ENCODE data around the gene ZBTB7B.
A peak's percentile ranks its signal among the peaks of the same experiment; 100 is the strongest.

ZBTB7B gene

DNA sequence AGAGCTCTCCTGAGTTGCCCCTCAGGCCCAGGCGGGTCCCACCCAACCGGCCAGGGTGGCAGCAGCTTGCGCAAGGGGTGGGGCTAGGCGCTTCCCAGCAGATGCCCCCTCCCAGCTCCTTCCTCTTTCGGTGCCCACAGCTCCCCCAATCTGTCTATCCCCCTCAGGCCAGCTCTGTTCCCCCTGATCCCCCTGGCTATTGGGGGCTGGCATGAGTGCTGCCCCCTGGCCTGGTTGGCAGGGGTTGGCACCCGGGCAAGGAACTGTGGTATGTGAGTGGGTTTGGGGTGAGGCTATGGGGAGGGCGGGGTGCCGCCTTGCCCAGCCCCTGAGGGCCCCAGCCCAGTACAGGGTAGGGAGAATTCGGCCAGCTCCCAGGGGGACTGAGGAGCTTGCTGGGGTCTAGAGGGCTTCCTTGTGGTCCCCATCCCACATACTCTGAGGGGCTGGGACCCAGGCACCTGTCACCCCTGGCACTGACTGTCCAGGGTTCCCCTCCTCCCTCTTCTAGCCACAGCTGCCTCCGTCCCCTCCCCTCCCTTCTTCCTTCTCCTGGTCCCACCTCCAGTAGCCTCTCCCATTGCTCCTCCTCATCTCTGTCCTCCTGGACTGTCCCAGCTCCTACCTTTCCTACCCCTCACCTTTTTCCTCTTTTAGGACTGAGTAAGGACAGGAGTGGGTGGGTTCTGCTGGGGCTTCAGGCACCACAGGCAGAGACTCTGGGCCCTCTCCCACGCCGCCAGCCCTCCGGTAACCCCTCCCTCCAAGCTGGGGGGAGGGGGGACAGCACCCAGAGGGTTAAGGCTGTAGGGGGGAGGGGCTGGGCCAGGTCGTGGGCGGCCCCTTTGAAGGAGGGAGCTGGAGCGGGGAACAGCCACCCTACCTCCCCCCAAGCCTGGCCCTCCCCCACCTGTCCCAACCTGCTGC lies 5.7 kb downstream of the ZBTB7B start:
- Histone ChIP-seq H3K4me3 (ENCODE audit: low read length) (peak overlapping the region; percentile 17), H3K4me1 (ENCODE audit: control insufficient read depth, low read depth, low read length) (peaks cover 36% of the 10 kb centered on the region), H3K36me3 (ENCODE audit: control insufficient read depth, low read depth, low read length) (no peaks in the 10 kb centered on the region), H3K27ac (ENCODE audit: low read length) (no peak overlapping the region), H3K9ac (ENCODE audit: low read length) (no peak overlapping the region), H3K27me3 (ENCODE audit: control insufficient read depth, insufficient read depth, low read length) (no peaks in the 10 kb centered on the region), H3K9me3 (ENCODE audit: control insufficient read depth, low read depth, low read length) (no peaks in the 10 kb centered on the region)

GRCh38 chr1:155009221-155009711 lies 6.7 kb downstream of the ZBTB7B start:
- H3K36me3 ChIP-seq (ENCODE audit: control insufficient read depth, low read depth, low read length) = no peaks in the 10 kb centered on the region
- H3K4me3 ChIP-seq (ENCODE audit: low read length) = no peak overlapping the region
- H3K27ac ChIP-seq (ENCODE audit: low read length) = no peak overlapping the region
- H3K27me3 ChIP-seq (ENCODE audit: control insufficient read depth, insufficient read depth, low read length) = no peaks in the 10 kb centered on the region
- peaks cover 37% of the 10 kb centered on the region for H3K4me1 ChIP-seq (ENCODE audit: control insufficient read depth, low read depth, low read length)
- no peaks in the 10 kb centered on the region for H3K9me3 ChIP-seq (ENCODE audit: control insufficient read depth, low read depth, low read length)
- no peak overlapping the region for H3K9ac ChIP-seq (ENCODE audit: low read length)

- H3K4me3 ChIP-seq (ENCODE audit: low read length) = no peak overlapping the region
- no peak overlapping the region for H3K27ac ChIP-seq (ENCODE audit: low read length)
- no peak overlapping the region for H3K9ac ChIP-seq (ENCODE audit: low read length)
- H3K9me3 ChIP-seq (ENCODE audit: control insufficient read depth, low read depth, low read length) = no peaks in the 10 kb centered on the region
- H3K36me3 ChIP-seq (ENCODE audit: control insufficient read depth, low read depth, low read length) = peaks cover 3% of the 10 kb centered on the region
- H3K27me3 ChIP-seq (ENCODE audit: control insufficient read depth, insufficient read depth, low read length) = no peaks in the 10 kb centered on the region
- peaks cover 32% of the 10 kb centered on the region for H3K4me1 ChIP-seq (ENCODE audit: control insufficient read depth, low read depth, low read length)
Observed at GRCh38 chr1:155009742-155010141, 7.1 kb downstream of the ZBTB7B start.

DNA sequence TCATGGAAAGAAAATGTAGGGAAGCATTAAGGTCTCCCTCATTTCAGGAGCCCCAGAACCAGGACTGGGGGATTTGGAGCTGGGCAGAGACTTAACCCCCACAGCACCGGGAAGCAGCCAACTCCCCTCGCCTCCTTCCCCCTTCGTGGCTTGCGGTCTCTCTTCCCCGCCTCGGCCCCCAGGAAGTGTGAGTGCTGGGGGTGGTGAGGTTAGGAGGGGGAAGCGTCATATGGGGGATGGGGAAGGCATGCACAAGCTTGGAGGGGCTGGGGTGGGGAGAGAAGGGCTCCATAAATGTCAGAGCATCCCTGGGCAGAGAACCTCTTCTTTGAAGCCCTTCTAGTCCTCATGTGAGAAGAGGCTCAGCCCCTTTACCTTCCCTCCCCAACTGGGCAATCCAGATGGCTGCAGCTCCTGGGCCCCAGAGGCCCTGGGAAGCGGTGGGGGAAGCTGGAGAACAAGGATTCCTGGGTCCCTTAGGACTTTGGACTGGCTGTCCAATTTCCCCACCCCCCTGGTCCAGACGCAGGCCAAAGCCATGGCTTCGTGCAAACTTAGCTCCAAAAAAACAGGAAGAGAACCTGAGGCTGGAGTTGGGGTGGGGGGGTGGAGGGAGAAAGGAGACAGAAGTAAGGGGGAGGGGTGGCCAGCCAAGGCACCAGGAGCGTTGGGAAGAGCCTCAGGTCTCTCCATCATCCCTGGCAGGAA lies 7.8 kb downstream of the ZBTB7B start:
- peaks cover 27% of the 10 kb centered on the region for H3K4me1 ChIP-seq (ENCODE audit: control insufficient read depth, low read depth, low read length)
- no peaks in the 10 kb centered on the region for H3K9me3 ChIP-seq (ENCODE audit: control insufficient read depth, low read depth, low read length)
- H3K27ac ChIP-seq (ENCODE audit: low read length) = no peak overlapping the region
- H3K9ac ChIP-seq (ENCODE audit: low read length) = no peak overlapping the region
- H3K36me3 ChIP-seq (ENCODE audit: control insufficient read depth, low read depth, low read length) = peaks cover 6% of the 10 kb centered on the region
- no peaks in the 10 kb centered on the region for H3K27me3 ChIP-seq (ENCODE audit: control insufficient read depth, insufficient read depth, low read length)
- no peak overlapping the region for H3K4me3 ChIP-seq (ENCODE audit: low read length)

DNA sequence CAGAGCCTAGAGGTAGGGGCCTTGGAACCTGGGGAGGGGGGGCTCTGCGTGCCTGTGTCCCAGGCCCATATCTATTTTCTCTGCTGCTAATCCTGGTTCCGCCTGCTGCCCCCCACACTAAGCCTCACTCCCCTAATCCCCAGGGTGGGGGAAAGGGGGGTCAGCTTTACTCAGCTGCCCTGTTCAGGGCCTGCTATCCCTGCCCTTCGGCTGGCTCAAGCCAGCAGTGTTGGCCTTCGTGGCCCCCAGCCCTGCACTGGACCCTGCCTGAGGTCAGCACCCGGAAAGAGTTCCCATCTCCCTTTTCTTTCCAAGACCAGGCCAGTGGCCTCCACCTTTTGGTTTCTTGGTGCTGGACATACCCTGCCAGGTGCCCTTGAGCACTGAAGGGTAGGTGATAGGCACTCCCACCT lies 8.4 kb downstream of the ZBTB7B start:
- Histone ChIP-seq H3K9me3 (ENCODE audit: control insufficient read depth, low read depth, low read length) (no peaks in the 10 kb centered on the region), H3K27ac (ENCODE audit: low read length) (no peak overlapping the region), H3K4me3 (ENCODE audit: low read length) (no peak overlapping the region), H3K27me3 (ENCODE audit: control insufficient read depth, insufficient read depth, low read length) (no peaks in the 10 kb centered on the region), H3K9ac (ENCODE audit: low read length) (no peak overlapping the region), H3K4me1 (ENCODE audit: control insufficient read depth, low read depth, low read length) (peaks cover 27% of the 10 kb centered on the region), H3K36me3 (ENCODE audit: control insufficient read depth, low read depth, low read length) (peaks cover 10% of the 10 kb centered on the region)

DNA sequence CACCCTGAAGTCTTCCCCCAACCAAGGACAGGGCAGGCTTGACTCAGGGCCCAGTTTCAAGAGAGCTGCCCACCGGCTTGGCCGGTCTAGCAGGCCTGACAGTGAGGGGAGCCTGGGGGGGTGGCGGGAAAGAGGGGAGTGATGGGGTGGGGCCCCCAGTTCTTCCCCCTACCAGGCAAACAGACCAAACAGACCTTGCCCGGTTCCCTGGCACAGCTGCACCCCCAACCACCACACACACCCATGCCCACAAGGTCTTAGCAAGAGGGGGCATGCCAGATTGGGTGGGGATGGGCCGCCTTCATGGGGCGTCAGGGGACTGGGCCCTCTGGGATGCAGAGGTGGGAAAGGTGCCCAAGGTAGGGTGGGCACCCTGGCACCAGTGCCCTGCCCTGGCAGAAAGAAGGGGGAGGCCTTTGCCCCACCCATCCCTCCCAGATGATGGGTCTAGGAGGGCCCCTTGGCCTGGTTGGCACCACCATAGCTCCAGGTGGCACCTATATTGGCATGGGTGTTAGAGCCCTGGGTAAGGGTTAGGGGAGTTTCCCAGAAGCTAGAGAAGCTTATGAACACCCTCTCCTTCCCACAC lies 8.9 kb downstream of the ZBTB7B start:
- Histone ChIP-seq H3K4me3 (ENCODE audit: low read length) (no peak overlapping the region), H3K9ac (ENCODE audit: low read length) (no peak overlapping the region), H3K27me3 (ENCODE audit: control insufficient read depth, insufficient read depth, low read length) (no peaks in the 10 kb centered on the region), H3K9me3 (ENCODE audit: control insufficient read depth, low read depth, low read length) (no peaks in the 10 kb centered on the region), H3K36me3 (ENCODE audit: control insufficient read depth, low read depth, low read length) (peaks cover 10% of the 10 kb centered on the region), H3K4me1 (ENCODE audit: control insufficient read depth, low read depth, low read length) (peaks cover 28% of the 10 kb centered on the region), H3K27ac (ENCODE audit: low read length) (no peak overlapping the region)

GRCh38 chr1:155012026-155012546 lies 9.5 kb downstream of the ZBTB7B start:
- Histone ChIP-seq H3K36me3 (ENCODE audit: control insufficient read depth, low read depth, low read length) (peaks cover 10% of the 10 kb centered on the region), H3K27me3 (ENCODE audit: control insufficient read depth, insufficient read depth, low read length) (no peaks in the 10 kb centered on the region), H3K4me1 (ENCODE audit: control insufficient read depth, low read depth, low read length) (peaks cover 32% of the 10 kb centered on the region), H3K27ac (ENCODE audit: low read length) (peak overlapping the region; percentile 63), H3K9me3 (ENCODE audit: control insufficient read depth, low read depth, low read length) (no peaks in the 10 kb centered on the region), H3K4me3 (ENCODE audit: low read length) (peak overlapping the region; percentile 42), H3K9ac (ENCODE audit: low read length) (no peak overlapping the region)

DNA sequence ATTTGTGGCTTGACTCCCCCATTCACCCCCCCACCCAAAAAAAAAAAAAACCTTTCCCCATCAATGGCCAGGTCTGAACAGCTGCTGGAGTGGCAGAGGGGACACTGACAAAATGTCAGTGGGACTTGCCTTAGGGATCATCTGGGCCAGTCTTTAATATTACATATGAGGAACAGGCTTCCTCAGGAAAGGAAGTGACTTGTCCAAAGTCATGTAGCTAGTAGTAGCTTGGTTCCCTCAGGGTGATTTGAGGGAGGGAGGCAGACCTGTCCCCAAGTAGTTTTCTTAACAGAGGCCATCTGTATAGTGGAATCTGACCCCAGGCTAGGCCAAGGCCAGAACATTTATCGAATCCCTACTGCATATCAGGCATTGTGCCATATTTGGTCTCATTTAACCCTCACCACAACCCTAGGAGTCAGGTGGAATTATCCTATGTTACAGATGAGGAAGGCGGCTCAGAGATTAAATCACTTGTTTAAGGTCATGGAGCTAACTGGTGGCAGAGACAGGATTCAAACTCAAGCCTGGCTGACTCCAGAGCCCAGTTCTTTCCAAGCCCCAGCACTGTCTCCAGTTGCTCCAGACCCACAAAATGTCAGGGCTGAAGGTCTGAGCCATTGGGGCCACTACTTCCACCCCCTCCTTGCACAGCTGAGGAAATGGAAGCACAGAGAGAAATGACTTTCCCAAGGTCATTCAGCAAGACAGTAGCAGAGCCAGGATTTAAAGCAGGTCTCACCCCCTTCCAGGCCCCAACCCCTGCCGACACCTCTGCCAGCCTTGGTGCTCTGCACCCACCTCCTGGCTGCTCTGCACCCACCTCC lies 10.4 kb downstream of the ZBTB7B start:
- Histone ChIP-seq H3K9ac (ENCODE audit: low read length) (no peak overlapping the region), H3K4me1 (ENCODE audit: control insufficient read depth, low read depth, low read length) (peaks cover 35% of the 10 kb centered on the region)

GRCh38 chr1:155013632-155014031 lies 11.0 kb downstream of the ZBTB7B start:
- Histone ChIP-seq H3K27ac (ENCODE audit: low read length) (no peak overlapping the region), H3K27me3 (ENCODE audit: control insufficient read depth, insufficient read depth, low read length) (no peaks in the 10 kb centered on the region), H3K4me3 (ENCODE audit: low read length) (no peak overlapping the region), H3K4me1 (ENCODE audit: control insufficient read depth, low read depth, low read length) (peaks cover 31% of the 10 kb centered on the region), H3K9me3 (ENCODE audit: control insufficient read depth, low read depth, low read length) (no peaks in the 10 kb centered on the region), H3K9ac (ENCODE audit: low read length) (no peak overlapping the region), H3K36me3 (ENCODE audit: control insufficient read depth, low read depth, low read length) (peaks cover 10% of the 10 kb centered on the region)

More for the DNA sequence above, 10.4 kb downstream of the ZBTB7B start:
- H3K27me3 ChIP-seq (ENCODE audit: control insufficient read depth, insufficient read depth, low read length) = no peaks in the 10 kb centered on the region
- no peaks in the 10 kb centered on the region for H3K9me3 ChIP-seq (ENCODE audit: control insufficient read depth, low read depth, low read length)
- H3K27ac ChIP-seq (ENCODE audit: low read length) = no peak overlapping the region
- no peak overlapping the region for H3K4me3 ChIP-seq (ENCODE audit: low read length)
- peaks cover 10% of the 10 kb centered on the region for H3K36me3 ChIP-seq (ENCODE audit: control insufficient read depth, low read depth, low read length)

DNA sequence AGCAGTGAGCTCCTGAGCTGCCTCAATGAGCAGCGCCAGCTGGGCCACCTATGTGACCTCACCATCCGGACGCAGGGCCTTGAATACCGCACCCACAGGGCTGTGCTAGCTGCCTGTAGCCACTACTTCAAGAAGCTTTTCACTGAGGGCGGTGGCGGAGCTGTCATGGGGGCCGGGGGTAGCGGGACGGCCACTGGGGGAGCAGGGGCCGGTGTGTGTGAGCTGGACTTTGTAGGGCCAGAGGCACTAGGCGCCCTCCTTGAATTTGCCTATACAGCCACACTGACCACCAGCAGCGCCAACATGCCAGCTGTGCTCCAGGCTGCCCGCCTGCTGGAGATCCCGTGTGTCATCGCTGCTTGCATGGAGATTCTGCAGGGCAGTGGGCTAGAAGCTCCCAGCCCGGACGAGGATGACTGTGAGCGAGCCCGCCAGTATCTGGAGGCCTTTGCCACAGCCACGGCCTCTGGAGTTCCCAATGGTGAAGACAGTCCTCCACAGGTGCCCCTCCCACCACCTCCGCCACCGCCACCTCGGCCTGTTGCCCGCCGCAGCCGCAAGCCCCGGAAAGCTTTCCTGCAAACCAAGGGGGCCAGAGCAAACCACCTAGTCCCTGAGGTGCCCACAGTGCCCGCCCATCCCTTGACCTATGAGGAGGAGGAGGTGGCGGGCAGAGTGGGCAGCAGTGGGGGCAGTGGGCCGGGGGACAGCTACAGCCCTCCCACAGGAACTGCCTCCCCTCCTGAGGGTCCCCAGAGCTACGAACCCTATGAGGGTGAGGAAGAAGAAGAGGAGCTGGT lies 12.3 kb downstream of the ZBTB7B start:
- Histone ChIP-seq H3K4me1 (ENCODE audit: control insufficient read depth, low read depth, low read length) (peaks cover 25% of the 10 kb centered on the region), H3K9ac (ENCODE audit: low read length) (no peak overlapping the region), H3K4me3 (ENCODE audit: low read length) (no peak overlapping the region), H3K27ac (ENCODE audit: low read length) (no peak overlapping the region), H3K36me3 (ENCODE audit: control insufficient read depth, low read depth, low read length) (peaks cover 10% of the 10 kb centered on the region), H3K27me3 (ENCODE audit: control insufficient read depth, insufficient read depth, low read length) (no peaks in the 10 kb centered on the region), H3K9me3 (ENCODE audit: control insufficient read depth, low read depth, low read length) (no peaks in the 10 kb centered on the region)
